Nephron (organoid): Measurements from ENCODE around the gene COL10A1.

Experiments used
- H3K27ac Mint-ChIP-seq, 3 experiments: 2 replicates each; pipeline ENCODE4 v1.8.0; 2020; ENCODE audit warnings: mixed read lengths in 3 of 3, mild to moderate bottlenecking in 2 of 3, moderate library complexity in 1 of 3
- H3K27me3 Mint-ChIP-seq: 2 replicates; pipeline ENCODE4 v1.8.0; 2021; ENCODE audit warnings: low read depth, mild to moderate bottlenecking, moderate library complexity, mixed read lengths
- H3K36me3 Mint-ChIP-seq: 2 replicates; pipeline ENCODE4 v1.8.0; 2020; ENCODE audit warnings: low read depth, mixed read lengths
- H3K4me1 Mint-ChIP-seq: 2 replicates; pipeline ENCODE4 v1.8.0; 2020; ENCODE audit warnings: mixed read lengths
- H3K4me3 Mint-ChIP-seq, 3 experiments: 2 replicates each; pipeline ENCODE4 v1.8.0; 2020; ENCODE audit warnings: mild to moderate bottlenecking in 3 of 3, mixed read lengths in 3 of 3, moderate library complexity in 2 of 3
- H3K9me3 Mint-ChIP-seq: 2 replicates; pipeline ENCODE4 v1.8.0; 2020; ENCODE audit warnings: mixed read lengths
- TF ChIP-seq, protein P1 (sequence below), 3 experiments: fragments of 200-600 bp; sonication (generic); IDR thresholded peaks; one replicate each; pipeline ENCODE4 v1.5.0; 2021; ENCODE audit warnings: antibody characterized with exemption in 3 of 3; ENCODE audit not compliant: unreplicated experiment in 3 of 3

COL10A1 gene

DNA sequence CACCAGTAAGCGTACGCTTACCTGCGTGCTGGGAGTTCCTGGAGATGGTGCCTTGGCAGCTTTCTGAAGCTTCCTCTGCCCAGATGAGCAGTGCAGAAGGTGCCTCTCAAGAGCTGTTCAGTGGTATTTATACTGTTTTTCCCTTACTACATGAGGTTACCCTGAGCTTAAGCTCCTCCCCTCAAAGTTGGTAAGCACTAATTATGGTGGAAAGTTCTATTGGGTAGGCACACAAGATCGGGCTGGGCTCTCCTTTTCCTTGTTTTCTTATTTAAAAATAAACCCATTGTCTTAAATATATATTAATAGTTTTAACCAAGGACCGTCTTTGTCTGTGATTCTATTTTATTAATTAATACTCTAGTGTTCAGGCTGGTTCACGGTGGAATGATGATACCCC, at the start of gene COL10A1:
TSS of gene COL10A1 (minus strand) at position 101 of the 400 bp plus-strand sequence. CDS start 640 bp downstream, outside the sequence.
- Mint-ChIP-seq H3K27me3 (no peaks in the 10 kb centered on the region), H3K9me3 (no peaks in the 10 kb centered on the region), H3K4me3 (no peak within 1 kb of the TSS), H3K27ac (no peak within 1 kb of the TSS), H3K36me3 (peaks cover 7% of the 10 kb centered on the region), H3K4me1 (no peaks in the 10 kb centered on the region)
- TF ChIP-seq, protein P1, sequence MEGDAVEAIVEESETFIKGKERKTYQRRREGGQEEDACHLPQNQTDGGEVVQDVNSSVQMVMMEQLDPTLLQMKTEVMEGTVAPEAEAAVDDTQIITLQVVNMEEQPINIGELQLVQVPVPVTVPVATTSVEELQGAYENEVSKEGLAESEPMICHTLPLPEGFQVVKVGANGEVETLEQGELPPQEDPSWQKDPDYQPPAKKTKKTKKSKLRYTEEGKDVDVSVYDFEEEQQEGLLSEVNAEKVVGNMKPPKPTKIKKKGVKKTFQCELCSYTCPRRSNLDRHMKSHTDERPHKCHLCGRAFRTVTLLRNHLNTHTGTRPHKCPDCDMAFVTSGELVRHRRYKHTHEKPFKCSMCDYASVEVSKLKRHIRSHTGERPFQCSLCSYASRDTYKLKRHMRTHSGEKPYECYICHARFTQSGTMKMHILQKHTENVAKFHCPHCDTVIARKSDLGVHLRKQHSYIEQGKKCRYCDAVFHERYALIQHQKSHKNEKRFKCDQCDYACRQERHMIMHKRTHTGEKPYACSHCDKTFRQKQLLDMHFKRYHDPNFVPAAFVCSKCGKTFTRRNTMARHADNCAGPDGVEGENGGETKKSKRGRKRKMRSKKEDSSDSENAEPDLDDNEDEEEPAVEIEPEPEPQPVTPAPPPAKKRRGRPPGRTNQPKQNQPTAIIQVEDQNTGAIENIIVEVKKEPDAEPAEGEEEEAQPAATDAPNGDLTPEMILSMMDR (IDR thresholded peaks at IDR 0.05; ENCODE audit: unreplicated experiment in 3 of 3) = no peak

DNA sequence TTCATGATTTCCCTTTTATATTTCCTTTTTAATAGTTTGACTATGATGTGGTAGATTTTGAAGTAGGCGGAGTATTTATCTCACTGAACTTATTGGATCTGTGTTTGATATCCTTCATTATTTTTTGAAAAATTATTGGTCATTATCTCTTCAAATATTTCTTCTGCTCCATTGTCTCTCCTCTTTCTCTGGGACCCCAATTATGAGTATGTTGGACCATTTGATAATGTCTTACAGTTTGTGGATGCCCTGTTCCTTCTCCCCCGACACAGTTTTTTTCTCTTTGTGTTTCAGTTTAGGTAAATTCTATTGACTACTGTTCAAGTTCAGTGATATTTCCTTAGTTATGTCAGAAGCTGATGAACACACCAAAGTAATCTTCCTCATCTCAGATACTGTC, 49.4 kb upstream of the COL10A1 start:
- H3K27me3 Mint-ChIP-seq = no peaks in the 10 kb centered on the region
- H3K27ac Mint-ChIP-seq = no peak overlapping the region
- H3K4me1 Mint-ChIP-seq = no peaks in the 10 kb centered on the region
- peaks cover 10% of the 10 kb centered on the region for H3K9me3 Mint-ChIP-seq
- TF ChIP-seq, protein P1 (IDR thresholded peaks at IDR 0.05; ENCODE audit: unreplicated experiment in 3 of 3) = no peak
- H3K4me3 Mint-ChIP-seq = no peak overlapping the region
- H3K36me3 Mint-ChIP-seq = peaks cover 20% of the 10 kb centered on the region

DNA sequence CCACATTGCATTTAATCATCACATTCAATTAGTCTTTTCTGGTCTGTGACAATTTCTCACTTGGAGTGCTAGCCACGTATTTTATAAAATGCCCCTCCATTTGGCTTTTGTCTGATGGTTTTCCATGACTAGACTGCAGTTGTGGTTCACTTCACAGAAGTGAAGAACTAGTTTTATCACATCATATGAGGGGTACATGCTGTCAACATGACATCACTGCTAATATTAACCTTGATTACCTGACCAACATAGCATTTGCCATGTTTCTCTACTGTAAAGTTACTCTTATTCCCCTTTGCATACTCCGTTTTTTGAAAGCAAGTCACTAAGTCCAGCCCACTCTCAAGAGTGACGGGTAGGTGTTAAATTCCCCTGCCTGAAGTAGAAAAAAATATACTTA, 48.0 kb upstream of the COL10A1 start:
- Mint-ChIP-seq H3K27me3 (no peaks in the 10 kb centered on the region), H3K27ac (no peak overlapping the region), H3K9me3 (peaks cover 12% of the 10 kb centered on the region), H3K36me3 (peaks cover 23% of the 10 kb centered on the region), H3K4me3 (no peak overlapping the region), H3K4me1 (no peaks in the 10 kb centered on the region)
- TF ChIP-seq, protein P1 (IDR thresholded peaks at IDR 0.05; ENCODE audit: unreplicated experiment in 3 of 3) = no peak

DNA sequence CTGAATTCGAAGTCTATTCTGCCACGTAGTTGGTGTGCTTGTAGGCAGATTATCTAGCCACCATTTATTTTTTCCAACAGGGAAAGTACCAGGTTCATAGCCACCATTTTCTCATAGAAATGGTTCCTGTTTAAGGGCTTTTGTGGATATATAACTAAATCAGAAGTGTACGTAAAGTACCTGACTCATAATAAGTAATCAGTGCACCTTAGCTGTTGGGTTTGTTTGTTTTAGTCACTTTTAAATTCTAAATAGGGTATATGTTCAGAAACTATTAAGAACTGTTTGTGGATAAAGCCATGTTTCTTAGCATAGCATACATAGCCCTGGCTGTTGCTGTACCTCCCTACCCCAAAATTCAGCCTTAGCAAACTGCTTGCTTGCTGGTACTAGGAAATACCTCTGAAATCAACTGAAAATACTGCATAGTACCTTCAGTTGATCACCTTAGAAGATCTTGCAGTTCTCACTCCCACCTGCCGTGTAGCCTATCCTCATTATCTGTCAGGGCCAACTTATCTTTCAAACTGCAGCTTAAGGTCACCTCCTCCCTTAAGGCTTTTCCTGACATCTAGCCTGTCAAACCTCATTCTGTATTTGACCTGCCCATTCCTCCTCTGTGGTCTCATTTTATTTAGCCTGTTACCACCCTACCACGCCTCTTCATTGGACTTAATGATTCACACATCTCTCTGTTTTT, 44.6 kb upstream of the COL10A1 start:
- Mint-ChIP-seq H3K36me3 (peaks cover 26% of the 10 kb centered on the region), H3K9me3 (peaks cover 17% of the 10 kb centered on the region), H3K27me3 (no peaks in the 10 kb centered on the region), H3K4me1 (no peaks in the 10 kb centered on the region), H3K27ac (no peak overlapping the region), H3K4me3 (no peak overlapping the region)
- TF ChIP-seq, protein P1 (IDR thresholded peaks at IDR 0.05; ENCODE audit: unreplicated experiment in 3 of 3) = no peak

DNA sequence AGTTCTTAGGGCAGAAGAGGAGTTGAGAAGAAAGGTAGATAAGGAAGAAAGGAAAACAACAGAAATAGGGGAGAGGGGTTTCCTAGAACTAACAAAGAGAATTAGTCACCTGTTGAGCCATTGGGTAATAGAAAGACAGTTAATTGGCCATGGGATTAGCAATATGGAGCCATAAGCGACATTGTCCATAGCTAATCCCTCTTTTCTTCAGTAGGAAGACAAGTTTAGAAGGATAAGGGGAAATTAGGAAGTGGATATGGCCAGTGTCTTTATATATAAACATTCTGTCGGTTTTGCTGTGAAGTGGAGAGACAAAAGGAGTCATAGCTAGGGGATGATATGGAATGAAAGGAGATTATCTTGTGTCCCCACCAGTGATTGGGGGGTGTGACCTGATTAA, 43.9 kb upstream of the COL10A1 start:
- H3K4me3 Mint-ChIP-seq = no peak overlapping the region
- no peaks in the 10 kb centered on the region for H3K4me1 Mint-ChIP-seq
- TF ChIP-seq, protein P1 (IDR thresholded peaks at IDR 0.05; ENCODE audit: unreplicated experiment in 3 of 3) = no peak
- no peak overlapping the region for H3K27ac Mint-ChIP-seq
- H3K27me3 Mint-ChIP-seq = no peaks in the 10 kb centered on the region
- H3K36me3 Mint-ChIP-seq = peaks cover 26% of the 10 kb centered on the region
- peaks cover 17% of the 10 kb centered on the region for H3K9me3 Mint-ChIP-seq

DNA sequence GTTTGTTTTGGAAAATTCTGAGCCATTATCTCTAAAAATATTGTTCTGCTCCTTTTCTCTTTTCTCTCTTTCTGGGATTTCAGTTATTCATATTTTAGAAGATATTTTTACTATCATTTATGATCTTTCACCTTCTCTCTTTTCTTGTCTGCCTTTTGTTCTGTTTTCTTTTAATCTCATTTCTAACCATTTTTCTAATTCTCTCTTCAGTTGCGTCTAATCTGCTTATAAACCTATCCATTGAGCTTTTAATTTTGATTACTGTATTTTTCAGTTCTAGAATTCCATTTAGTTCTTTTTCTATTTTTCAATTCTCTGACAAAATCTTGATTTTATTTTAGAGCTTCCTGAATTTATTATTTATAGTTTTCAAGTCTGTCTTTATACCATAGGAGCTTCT, 42.2 kb upstream of the COL10A1 start:
- TF ChIP-seq, protein P1 (IDR thresholded peaks at IDR 0.05; ENCODE audit: unreplicated experiment in 3 of 3) = no peak
- Mint-ChIP-seq H3K27ac (no peak overlapping the region), H3K9me3 (peaks cover 27% of the 10 kb centered on the region), H3K36me3 (peaks cover 25% of the 10 kb centered on the region), H3K4me1 (no peaks in the 10 kb centered on the region), H3K27me3 (no peaks in the 10 kb centered on the region), H3K4me3 (no peak overlapping the region)
